ENCODE data around the gene CALCB.

- no peak for TF ChIP-seq POLR2A (IDR thresholded peaks at IDR 0.05; ENCODE audit: low read depth, low read length)
- no peak for TF ChIP-seq TAF1 (IDR thresholded peaks at IDR 0.05; ENCODE audit: borderline replicate concordance, low read depth, low read length)
These were observed 38.7 kb downstream of the CALCB start for GRCh38 chr11:15112131-15112541.

All from GM12892 (cell line).